HepG2 (cell line): ENCODE results near the gene TSEN54. TPM values are rescaled to one million over a fixed set of nuclear protein-coding genes. Genes with fewer than 3 reads are reported as not detected.
A peak's percentile ranks its signal among the peaks of the same experiment; 100 is the strongest.

Experiments
- ADNP ChIP-seq: sonication (generic); formaldehyde crosslinking; IDR thresholded peaks from 2 replicates; pipeline ENCODE4 v1.4.0; 2020; ENCODE audit warnings: missing genetic modification reagents
- AHR ChIP-seq: IDR thresholded peaks from 2 replicates; pipeline ENCODE4 v1.6.1; 2018; ENCODE audit warnings: missing genetic modification reagents, missing compliant biosample characterization
- BORCS8-MEF2B ChIP-seq: sonication (generic); formaldehyde crosslinking; IDR thresholded peaks from 2 replicates; pipeline ENCODE4 v1.8.0; 2022; ENCODE audit warnings: mild to moderate bottlenecking, missing genetic modification reagents
- CCAR2 ChIP-seq: fragments of 200-400 bp; formaldehyde crosslinking; optimal IDR thresholded peaks from 2 replicates; pipeline ENCODE3; 2018; ENCODE audit warnings: low read depth, mild to moderate bottlenecking, low read length, moderate library complexity
- CREBL2 ChIP-seq: sonication (generic); formaldehyde crosslinking; IDR thresholded peaks from 2 replicates; pipeline ENCODE4 v1.8.1; 2023; ENCODE audit warnings: missing genetic modification reagents, mild to moderate bottlenecking, borderline replicate concordance
- ELK4 ChIP-seq: sonication (generic); formaldehyde crosslinking; IDR thresholded peaks from 2 replicates; pipeline ENCODE4 v1.9.0; 2021; ENCODE audit warnings: missing genetic modification reagents, borderline replicate concordance
- ETV5 ChIP-seq: IDR thresholded peaks from 2 replicates; pipeline ENCODE4 v1.6.1; 2018; ENCODE audit warnings: missing biosample characterization, missing genetic modification reagents, inconsistent platforms, borderline replicate concordance
- KDM5A ChIP-seq: fragments of 200-600 bp; sonication (generic); IDR thresholded peaks from 2 replicates; pipeline ENCODE4 v1.7.0; 2018; ENCODE audit warnings: antibody characterized with exemption, mild to moderate bottlenecking, low read length, borderline replicate concordance
- MAZ ChIP-seq, 2 experiments: sonication (generic) in 1 of 2; formaldehyde crosslinking in 1 of 2; IDR thresholded peaks; 2 replicates each; pipeline versions ENCODE4 v1.5.0 to v1.6.1; 2012 to 2020; ENCODE audit warnings: low read depth in 2 of 2, mild to moderate bottlenecking in 2 of 2, borderline replicate concordance in 1 of 2, improper control_type of control experiment in 1 of 2, low read length in 1 of 2, missing genetic modification reagents in 1 of 2, moderate library complexity in 1 of 2
- MTF2 ChIP-seq: sonication (generic); formaldehyde crosslinking; IDR thresholded peaks from 2 replicates; pipeline ENCODE4 v1.5.0; 2020; ENCODE audit warnings: missing genetic modification reagents, borderline replicate concordance
- NFIC ChIP-seq: IDR thresholded peaks from 2 replicates; pipeline ENCODE4 v1.6.1; 2012; ENCODE audit warnings: mild to moderate bottlenecking, low read length, inconsistent platforms
- PHF20 ChIP-seq: sonication (generic); formaldehyde crosslinking; IDR thresholded peaks from 2 replicates; pipeline ENCODE4 v1.5.0; 2020; ENCODE audit warnings: mild to moderate bottlenecking, missing genetic modification reagents
- PHF21A ChIP-seq: sonication (generic); formaldehyde crosslinking; IDR thresholded peaks from 2 replicates; pipeline ENCODE4 v1.5.0; 2020; ENCODE audit warnings: mild to moderate bottlenecking, missing genetic modification reagents
- RARA ChIP-seq: IDR thresholded peaks from 2 replicates; pipeline ENCODE4 v1.6.1; 2016; ENCODE audit warnings: missing genetic modification reagents, missing compliant biosample characterization
- SALL1 ChIP-seq: sonication (generic); formaldehyde crosslinking; IDR thresholded peaks from 2 replicates; pipeline ENCODE4 v1.8.0; 2022; ENCODE audit warnings: mild to moderate bottlenecking, missing genetic modification reagents
- TBL1XR1 ChIP-seq: fragments of 150-350 bp; IDR thresholded peaks from 2 replicates; pipeline ENCODE4 v1.6.1; 2014; ENCODE audit warnings: borderline replicate concordance, low read length; ENCODE audit not compliant: partially characterized antibody
- TOE1 ChIP-seq: sonication (generic); formaldehyde crosslinking; IDR thresholded peaks from 2 replicates; pipeline ENCODE4 v1.4.0; 2020; ENCODE audit warnings: mild to moderate bottlenecking, missing genetic modification reagents
- ZBTB20 ChIP-seq: sonication (generic); formaldehyde crosslinking; IDR thresholded peaks from 2 replicates; pipeline ENCODE4 v1.8.1; 2023; ENCODE audit warnings: missing genetic modification reagents, low read depth, mild to moderate bottlenecking, borderline replicate concordance
- ZBTB38 ChIP-seq: sonication (generic); formaldehyde crosslinking; IDR thresholded peaks from 2 replicates; pipeline ENCODE4 v1.5.1; 2020; ENCODE audit warnings: mild to moderate bottlenecking, missing genetic modification reagents
- ZNF296 ChIP-seq: sonication (generic); formaldehyde crosslinking; conservative IDR thresholded peaks from 2 replicates; pipeline ENCODE4 v1.5.0; 2020; ENCODE audit warnings: mild to moderate bottlenecking, missing genetic modification reagents
- ZNF33A ChIP-seq: sonication (generic); formaldehyde crosslinking; IDR thresholded peaks from 2 replicates; pipeline ENCODE4 v1.5.1; 2020; ENCODE audit warnings: missing genetic modification reagents, mild to moderate bottlenecking, moderate library complexity, borderline replicate concordance
- ZNF34 ChIP-seq: sonication (generic); formaldehyde crosslinking; IDR thresholded peaks from 2 replicates; pipeline ENCODE4 v1.4.0; 2020; ENCODE audit warnings: mild to moderate bottlenecking, missing genetic modification reagents, borderline replicate concordance
- ZNF598 ChIP-seq: sonication (generic); formaldehyde crosslinking; IDR thresholded peaks from 2 replicates; pipeline ENCODE4 v1.5.1; 2020; ENCODE audit warnings: mild to moderate bottlenecking, missing genetic modification reagents, borderline replicate concordance
- ZNF629 ChIP-seq: sonication (generic); formaldehyde crosslinking; conservative IDR thresholded peaks from 2 replicates; pipeline ENCODE4 v1.5.0; 2020; ENCODE audit warnings: missing genetic modification reagents
- ZNF644 ChIP-seq: IDR thresholded peaks from 2 replicates; pipeline ENCODE4 v1.6.1; 2016; ENCODE audit warnings: low read depth
- ZNF768 ChIP-seq: sonication (generic); formaldehyde crosslinking; IDR thresholded peaks from 2 replicates; pipeline ENCODE4 v1.4.0; 2020; ENCODE audit warnings: missing genetic modification reagents
- polyA plus RNA-seq, 8 experiments: library from polyadenylated mRNA; depleted of rRNA in 3 of 8; stranded (reverse) in 7 of 8; unstranded in 1 of 8; fragments of >200 nt; fragmentation: Illumina TruSeq in 4 of 8; extraction: Trizol in 4 of 8; gene quantifications; 2 replicates each; pipeline versions ENCODE4 v1.2.1 to v1.2.3, GENCODE V29; 2011 to 2016; ENCODE audit warnings: low read depth in 4 of 8, missing spikeins in 1 of 8, mixed read lengths in 1 of 8; ENCODE audit not compliant: insufficient read depth in 1 of 8
- total RNA-seq, 5 experiments: library from RNA; depleted of rRNA; stranded (reverse); fragments of >200 nt; fragmentation: Illumina TruSeq; extraction: Trizol; gene quantifications; 2 replicates each; pipeline ENCODE4 v1.2.3, GENCODE V29; 2016; ENCODE audit warnings: low read depth in 1 of 5
- TF ChIP-seq, protein P1 (sequence below): sonication (generic); formaldehyde crosslinking; conservative IDR thresholded peaks from 2 replicates; pipeline ENCODE4 v1.4.0; 2020; ENCODE audit warnings: missing genetic modification reagents

Gene TSEN54
- total and polyA plus RNA-seq, 2 of the 13 experiments (the other 11 are each of a cell fraction or from before 2014, with no cell fraction given), result 62.9 to 63.3 TPM

DNA sequence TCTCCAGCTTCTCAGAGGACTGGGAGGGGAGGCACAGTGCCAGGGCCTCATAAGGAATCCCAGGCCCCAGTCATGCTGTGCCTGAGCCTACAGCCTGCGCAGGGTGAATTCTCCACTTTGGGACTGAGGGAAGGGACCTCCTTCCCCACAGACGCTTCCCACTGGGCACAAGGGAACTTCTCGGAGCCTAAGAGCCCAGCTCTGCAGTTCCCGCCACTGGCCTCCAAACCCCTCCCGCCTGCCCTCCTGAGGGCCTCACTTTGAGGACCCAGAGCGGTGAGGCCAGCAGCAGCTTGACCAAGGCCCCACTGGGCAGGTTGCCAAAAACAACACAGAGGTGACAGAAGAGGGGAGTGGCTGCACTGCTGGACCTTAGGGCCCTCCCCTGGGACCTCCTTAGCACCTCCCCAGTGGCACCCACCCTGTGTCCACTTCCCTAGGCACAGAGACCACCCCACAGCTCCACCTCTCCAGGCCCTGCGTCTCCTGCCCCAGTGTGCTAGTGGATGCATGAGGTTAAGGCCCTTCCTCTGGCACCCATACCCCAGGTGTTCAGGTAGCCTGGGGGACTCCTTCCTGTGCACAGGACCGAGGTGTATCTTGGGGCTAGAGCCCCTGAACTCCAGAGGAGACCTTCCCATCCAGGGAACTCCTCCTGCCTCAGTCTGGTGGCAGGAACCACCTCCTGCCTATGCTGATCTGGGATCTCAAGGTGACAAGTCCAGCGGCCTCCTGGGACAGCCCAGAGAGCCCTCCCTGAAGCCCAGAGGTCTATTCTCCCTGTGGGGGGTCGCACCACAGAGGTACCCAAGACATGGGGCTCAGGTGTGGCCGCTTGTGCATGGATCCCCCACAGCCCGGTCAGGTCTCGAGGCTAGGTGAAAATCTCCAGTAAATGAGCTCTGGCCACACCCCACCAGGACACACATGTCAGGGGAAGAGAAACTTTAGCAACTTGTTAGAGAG is 4.4 kb upstream of the TSEN54 start (continued):
- TF ChIP-seq ETV5 (CRISPR knock-in tag), result peak; percentile 36; the same call in 1 of the 2 replicates
- no peak for TF ChIP-seq TBL1XR1
- TF ChIP-seq ZNF34, result no peak
- TF ChIP-seq ZBTB20 (CRISPR knock-in tag), result peak; percentile 90; the same call in 1 of the 2 replicates
- TF ChIP-seq ZNF768, result peak; percentile 86
- TF ChIP-seq ELK4 (CRISPR knock-in tag), result no peak
- peak; percentile 99; the same call in 1 of the 2 replicates for TF ChIP-seq NFIC
- TF ChIP-seq PHF21A (CRISPR knock-in tag), result peak; percentile 88
- TF ChIP-seq ZNF629, result peak; percentile 68; the same call in 1 of the 2 replicates
- no peak for TF ChIP-seq ZNF33A (CRISPR knock-in tag)
- TF ChIP-seq MAZ (IDR thresholded peaks at IDR 0.05; ENCODE audit: borderline replicate concordance, low read depth, low read length), result peak; percentile 66; the same call in 1 of the 2 replicates
- peak; percentile 99 for TF ChIP-seq MAZ (CRISPR knock-in tag; IDR thresholded peaks at IDR 0.05; ENCODE audit: low read depth)
- peak; percentile 60 for TF ChIP-seq ZNF296
- TF ChIP-seq ZBTB38, result peak; percentile 83
- no peak for TF ChIP-seq ADNP (CRISPR knock-in tag)
- TF ChIP-seq ZNF598, result peak; percentile 76; the same call in 1 of the 2 replicates
- TF ChIP-seq, protein P1, sequence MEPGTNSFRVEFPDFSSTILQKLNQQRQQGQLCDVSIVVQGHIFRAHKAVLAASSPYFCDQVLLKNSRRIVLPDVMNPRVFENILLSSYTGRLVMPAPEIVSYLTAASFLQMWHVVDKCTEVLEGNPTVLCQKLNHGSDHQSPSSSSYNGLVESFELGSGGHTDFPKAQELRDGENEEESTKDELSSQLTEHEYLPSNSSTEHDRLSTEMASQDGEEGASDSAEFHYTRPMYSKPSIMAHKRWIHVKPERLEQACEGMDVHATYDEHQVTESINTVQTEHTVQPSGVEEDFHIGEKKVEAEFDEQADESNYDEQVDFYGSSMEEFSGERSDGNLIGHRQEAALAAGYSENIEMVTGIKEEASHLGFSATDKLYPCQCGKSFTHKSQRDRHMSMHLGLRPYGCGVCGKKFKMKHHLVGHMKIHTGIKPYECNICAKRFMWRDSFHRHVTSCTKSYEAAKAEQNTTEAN (CRISPR knock-in tag), result 0 out of 2 replicates have a peak, but pooled peaks have one; percentile 57
- peak; percentile 43; the same call in 1 of the 2 replicates for TF ChIP-seq MTF2 (CRISPR knock-in tag)
- no peak for TF ChIP-seq CREBL2 (CRISPR knock-in tag)
- TF ChIP-seq RARA (CRISPR knock-in tag), result peak; percentile 92
- no peak for TF ChIP-seq CCAR2
- TF ChIP-seq KDM5A, result no peak
- peak; percentile 95 for TF ChIP-seq SALL1
- TF ChIP-seq AHR, result no peak; the same call in 1 of the 2 replicates
- peak; percentile 87 for TF ChIP-seq BORCS8-MEF2B (CRISPR knock-in tag)
- TF ChIP-seq TOE1 (CRISPR knock-in tag), result no peak
- peak; percentile 13; the same call in 1 of the 2 replicates for TF ChIP-seq PHF20
- TF ChIP-seq ZNF644 (CRISPR knock-in tag), result peak; percentile 45; the same call in 1 of the 2 replicates
